HepG2 (cell line): Measurements from ENCODE around the gene UPB1. TPM values are rescaled to one million over a fixed set of nuclear protein-coding genes. Genes with fewer than 3 reads are reported as not detected.

ENCODE experiments used
- CBX2 ChIP-seq, 2 experiments: fragments of 200-600 bp in 1 of 2; sonication (generic); formaldehyde crosslinking in 1 of 2; IDR thresholded peaks; 2 replicates each; pipeline versions ENCODE4 v1.7.0 to v1.8.1; 2018 to 2022; ENCODE audit warnings: low read depth in 2 of 2, low read length in 1 of 2, mild to moderate bottlenecking in 1 of 2, missing genetic modification reagents in 1 of 2
- PHF8 ChIP-seq: sonication (generic); formaldehyde crosslinking; IDR thresholded peaks from 2 replicates; pipeline ENCODE4 v1.5.0; 2020; ENCODE audit warnings: missing genetic modification reagents
- RELA ChIP-seq: sonication (generic); formaldehyde crosslinking; IDR thresholded peaks from 2 replicates; pipeline ENCODE4 v1.4.0; 2020; ENCODE audit warnings: missing genetic modification reagents
- STAT5B ChIP-seq: sonication (generic); formaldehyde crosslinking; IDR thresholded peaks from 2 replicates; pipeline ENCODE4 v1.4.0; 2020; ENCODE audit warnings: missing genetic modification reagents
- TBL1XR1 ChIP-seq: fragments of 150-350 bp; IDR thresholded peaks from 2 replicates; pipeline ENCODE4 v1.6.1; 2014; ENCODE audit warnings: borderline replicate concordance, low read length; ENCODE audit not compliant: partially characterized antibody
- ZFP82 ChIP-seq: sonication (generic); formaldehyde crosslinking; IDR thresholded peaks from 2 replicates; pipeline ENCODE4 v1.5.1; 2020; ENCODE audit warnings: mild to moderate bottlenecking, missing genetic modification reagents, borderline replicate concordance
- ZNF142 ChIP-seq: sonication (generic); formaldehyde crosslinking; IDR thresholded peaks from 2 replicates; pipeline ENCODE4 v1.4.0; 2020; ENCODE audit warnings: missing genetic modification reagents
- ZNF292 ChIP-seq: sonication (generic); formaldehyde crosslinking; IDR thresholded peaks from 2 replicates; pipeline ENCODE4 v1.8.1; 2022; ENCODE audit warnings: mild to moderate bottlenecking, low read depth, missing genetic modification reagents, borderline replicate concordance
- ZNF678 ChIP-seq: sonication (generic); formaldehyde crosslinking; IDR thresholded peaks from 2 replicates; pipeline ENCODE4 v1.4.0; 2020; ENCODE audit warnings: mild to moderate bottlenecking, missing genetic modification reagents
- polyA plus RNA-seq, 8 experiments: library from polyadenylated mRNA; depleted of rRNA in 3 of 8; stranded (reverse) in 7 of 8; unstranded in 1 of 8; fragments of >200 nt; fragmentation: Illumina TruSeq in 4 of 8; extraction: Trizol in 4 of 8; gene quantifications; 2 replicates each; pipeline versions ENCODE4 v1.2.1 to v1.2.3, GENCODE V29; 2011 to 2016; ENCODE audit warnings: low read depth in 4 of 8, missing spikeins in 1 of 8, mixed read lengths in 1 of 8; ENCODE audit not compliant: insufficient read depth in 1 of 8
- total RNA-seq, 5 experiments: library from RNA; depleted of rRNA; stranded (reverse); fragments of >200 nt; fragmentation: Illumina TruSeq; extraction: Trizol; gene quantifications; 2 replicates each; pipeline ENCODE4 v1.2.3, GENCODE V29; 2016; ENCODE audit warnings: low read depth in 1 of 5
- TF ChIP-seq, protein P1 (sequence below): sonication (generic); formaldehyde crosslinking; IDR thresholded peaks from 2 replicates; pipeline ENCODE4 v1.4.0; 2020; ENCODE audit warnings: missing genetic modification reagents
- TF ChIP-seq, protein P2 (sequence below): sonication (generic); formaldehyde crosslinking; conservative IDR thresholded peaks from 2 replicates; pipeline ENCODE4 v1.5.0; 2020; ENCODE audit warnings: missing genetic modification reagents
- TF ChIP-seq, protein P3 (sequence below): sonication (generic); formaldehyde crosslinking; IDR thresholded peaks from 2 replicates; pipeline ENCODE4 v1.4.0; 2020; ENCODE audit warnings: missing genetic modification reagents
- TF ChIP-seq, protein P4 (sequence below): sonication (generic); formaldehyde crosslinking; IDR thresholded peaks from 2 replicates; pipeline ENCODE4 v1.4.0; 2020; ENCODE audit warnings: missing genetic modification reagents

UPB1 gene
- total and polyA plus RNA-seq, 2 of the 13 experiments (the other 11 are each of a cell fraction or from before 2014, with no cell fraction given) = 0.38 to 1.2 TPM

DNA sequence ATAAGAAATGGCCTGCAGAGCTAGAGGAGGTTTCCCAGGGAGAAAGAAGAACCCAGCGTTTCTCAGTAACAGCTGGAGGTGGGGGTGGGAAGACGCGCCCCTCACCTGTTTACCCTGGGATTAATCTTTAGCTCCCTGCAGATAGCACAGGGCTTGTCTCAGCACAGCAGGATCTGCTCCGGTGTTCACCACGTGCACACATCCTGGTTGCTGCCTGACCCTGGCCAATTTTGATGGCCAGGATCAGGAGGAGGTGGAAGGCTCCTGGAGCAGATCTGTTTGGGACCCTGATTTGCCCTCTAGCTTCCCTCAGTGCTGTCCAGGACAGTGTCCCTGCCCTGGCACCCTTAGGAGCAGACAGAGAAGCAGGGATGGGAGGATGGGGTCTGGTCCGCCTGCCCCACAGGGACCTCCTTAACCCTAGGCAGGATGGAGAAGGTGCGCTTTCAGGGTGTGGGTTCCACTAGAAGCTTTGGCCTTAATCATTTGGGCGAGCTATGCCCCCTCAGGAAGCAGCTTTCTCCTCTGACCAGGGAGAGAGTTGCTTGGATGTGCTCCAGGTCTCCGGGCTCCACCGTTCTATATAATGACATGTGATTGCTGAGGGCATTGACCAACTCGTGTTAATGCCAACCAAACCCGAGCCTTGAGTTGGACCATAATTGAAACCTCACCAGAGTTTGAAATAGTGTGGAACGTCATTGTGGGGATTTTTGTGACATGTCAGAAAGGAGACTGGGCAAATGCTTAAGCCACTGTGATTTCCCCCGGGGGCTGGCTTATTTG lies 19.3 kb downstream of the UPB1 start (continued):
- TF ChIP-seq ZNF142 (CRISPR knock-in tag) (peak; percentile 67), ZNF678 (CRISPR knock-in tag) (peak; percentile 97), ZNF292 (CRISPR knock-in tag) (peak; percentile 95; the same call in 1 of the 2 replicates), RELA (CRISPR knock-in tag) (peak; percentile 78; the same call in 1 of the 2 replicates), TBL1XR1 (no peak), CBX2 (IDR thresholded peaks at IDR 0.05; ENCODE audit: low read depth, low read length) (no peak), CBX2 (CRISPR knock-in tag; IDR thresholded peaks at IDR 0.05; ENCODE audit: low read depth) (no peak), STAT5B (CRISPR knock-in tag) (peak; percentile 90; the same call in 1 of the 2 replicates), PHF8 (no peak; the same call in 1 of the 2 replicates), ZFP82 (CRISPR knock-in tag) (0 out of 2 replicates have a peak, but pooled peaks have one; percentile 62)
- TF ChIP-seq, protein P1, sequence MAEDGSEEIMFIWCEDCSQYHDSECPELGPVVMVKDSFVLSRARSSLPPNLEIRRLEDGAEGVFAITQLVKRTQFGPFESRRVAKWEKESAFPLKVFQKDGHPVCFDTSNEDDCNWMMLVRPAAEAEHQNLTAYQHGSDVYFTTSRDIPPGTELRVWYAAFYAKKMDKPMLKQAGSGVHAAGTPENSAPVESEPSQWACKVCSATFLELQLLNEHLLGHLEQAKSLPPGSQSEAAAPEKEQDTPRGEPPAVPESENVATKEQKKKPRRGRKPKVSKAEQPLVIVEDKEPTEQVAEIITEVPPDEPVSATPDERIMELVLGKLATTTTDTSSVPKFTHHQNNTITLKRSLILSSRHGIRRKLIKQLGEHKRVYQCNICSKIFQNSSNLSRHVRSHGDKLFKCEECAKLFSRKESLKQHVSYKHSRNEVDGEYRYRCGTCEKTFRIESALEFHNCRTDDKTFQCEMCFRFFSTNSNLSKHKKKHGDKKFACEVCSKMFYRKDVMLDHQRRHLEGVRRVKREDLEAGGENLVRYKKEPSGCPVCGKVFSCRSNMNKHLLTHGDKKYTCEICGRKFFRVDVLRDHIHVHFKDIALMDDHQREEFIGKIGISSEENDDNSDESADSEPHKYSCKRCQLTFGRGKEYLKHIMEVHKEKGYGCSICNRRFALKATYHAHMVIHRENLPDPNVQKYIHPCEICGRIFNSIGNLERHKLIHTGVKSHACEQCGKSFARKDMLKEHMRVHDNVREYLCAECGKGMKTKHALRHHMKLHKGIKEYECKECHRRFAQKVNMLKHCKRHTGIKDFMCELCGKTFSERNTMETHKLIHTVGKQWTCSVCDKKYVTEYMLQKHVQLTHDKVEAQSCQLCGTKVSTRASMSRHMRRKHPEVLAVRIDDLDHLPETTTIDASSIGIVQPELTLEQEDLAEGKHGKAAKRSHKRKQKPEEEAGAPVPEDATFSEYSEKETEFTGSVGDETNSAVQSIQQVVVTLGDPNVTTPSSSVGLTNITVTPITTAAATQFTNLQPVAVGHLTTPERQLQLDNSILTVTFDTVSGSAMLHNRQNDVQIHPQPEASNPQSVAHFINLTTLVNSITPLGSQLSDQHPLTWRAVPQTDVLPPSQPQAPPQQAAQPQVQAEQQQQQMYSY (CRISPR knock-in tag) = peak; percentile 75
- TF ChIP-seq, protein P2, sequence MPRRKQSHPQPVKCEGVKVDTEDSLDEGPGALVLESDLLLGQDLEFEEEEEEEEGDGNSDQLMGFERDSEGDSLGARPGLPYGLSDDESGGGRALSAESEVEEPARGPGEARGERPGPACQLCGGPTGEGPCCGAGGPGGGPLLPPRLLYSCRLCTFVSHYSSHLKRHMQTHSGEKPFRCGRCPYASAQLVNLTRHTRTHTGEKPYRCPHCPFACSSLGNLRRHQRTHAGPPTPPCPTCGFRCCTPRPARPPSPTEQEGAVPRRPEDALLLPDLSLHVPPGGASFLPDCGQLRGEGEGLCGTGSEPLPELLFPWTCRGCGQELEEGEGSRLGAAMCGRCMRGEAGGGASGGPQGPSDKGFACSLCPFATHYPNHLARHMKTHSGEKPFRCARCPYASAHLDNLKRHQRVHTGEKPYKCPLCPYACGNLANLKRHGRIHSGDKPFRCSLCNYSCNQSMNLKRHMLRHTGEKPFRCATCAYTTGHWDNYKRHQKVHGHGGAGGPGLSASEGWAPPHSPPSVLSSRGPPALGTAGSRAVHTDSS = no peak
- TF ChIP-seq, protein P3, sequence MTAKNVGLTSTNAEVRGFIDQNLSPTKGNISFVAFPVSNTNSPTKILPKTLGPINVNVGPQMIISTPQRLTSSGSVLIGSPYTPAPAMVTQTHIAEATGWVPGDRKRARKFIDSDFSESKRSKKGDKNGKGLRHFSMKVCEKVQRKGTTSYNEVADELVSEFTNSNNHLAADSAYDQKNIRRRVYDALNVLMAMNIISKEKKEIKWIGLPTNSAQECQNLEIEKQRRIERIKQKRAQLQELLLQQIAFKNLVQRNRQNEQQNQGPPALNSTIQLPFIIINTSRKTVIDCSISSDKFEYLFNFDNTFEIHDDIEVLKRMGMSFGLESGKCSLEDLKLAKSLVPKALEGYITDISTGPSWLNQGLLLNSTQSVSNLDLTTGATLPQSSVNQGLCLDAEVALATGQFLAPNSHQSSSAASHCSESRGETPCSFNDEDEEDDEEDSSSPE (CRISPR knock-in tag) = peak; percentile 96
- TF ChIP-seq, protein P4, sequence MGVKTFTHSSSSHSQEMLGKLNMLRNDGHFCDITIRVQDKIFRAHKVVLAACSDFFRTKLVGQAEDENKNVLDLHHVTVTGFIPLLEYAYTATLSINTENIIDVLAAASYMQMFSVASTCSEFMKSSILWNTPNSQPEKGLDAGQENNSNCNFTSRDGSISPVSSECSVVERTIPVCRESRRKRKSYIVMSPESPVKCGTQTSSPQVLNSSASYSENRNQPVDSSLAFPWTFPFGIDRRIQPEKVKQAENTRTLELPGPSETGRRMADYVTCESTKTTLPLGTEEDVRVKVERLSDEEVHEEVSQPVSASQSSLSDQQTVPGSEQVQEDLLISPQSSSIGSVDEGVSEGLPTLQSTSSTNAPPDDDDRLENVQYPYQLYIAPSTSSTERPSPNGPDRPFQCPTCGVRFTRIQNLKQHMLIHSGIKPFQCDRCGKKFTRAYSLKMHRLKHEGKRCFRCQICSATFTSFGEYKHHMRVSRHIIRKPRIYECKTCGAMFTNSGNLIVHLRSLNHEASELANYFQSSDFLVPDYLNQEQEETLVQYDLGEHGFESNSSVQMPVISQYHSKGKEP = peak; percentile 89; the same call in 1 of the 2 replicates
